T1000 (cell line): ENCODE results near the gene LARGE1.

Experiments used
- DNase-seq: peaks from one replicate; lab custom pipeline; 2025; ENCODE audit warnings: mixed read lengths; lab: John Stamatoyannopoulos, UW

The LARGE1 gene

GRCh38 chr22:33717694-33718396, 202.4 kb downstream of the LARGE1 start:
- no peak for DNase-seq

GRCh38 chr22:33715237-33715985, 204.9 kb downstream of the LARGE1 start:
- no peak for DNase-seq

- no peak for DNase-seq
Measured at GRCh38 chr22:33710326-33710725, 209.9 kb downstream of the LARGE1 start.

- DNase-seq = no peak
Measured at GRCh38 chr22:33707581-33707980, 212.7 kb downstream of the LARGE1 start.

- DNase-seq = no peak
Measured at GRCh38 chr22:33706100-33706499, 214.2 kb downstream of the LARGE1 start.

GRCh38 chr22:33699176-33699575, 221.1 kb downstream of the LARGE1 start:
- DNase-seq = no peak

- DNase-seq = no peak
Measured at GRCh38 chr22:33697640-33698039, 222.6 kb downstream of the LARGE1 start.

GRCh38 chr22:33691057-33691630, 229.1 kb downstream of the LARGE1 start:
- DNase-seq = no peak

- DNase-seq = no peak
Measured at GRCh38 chr22:33688903-33689302, 231.4 kb downstream of the LARGE1 start.

- no peak for DNase-seq
Measured at GRCh38 chr22:33687464-33687863, 232.8 kb downstream of the LARGE1 start.

- no peak for DNase-seq
Measured at GRCh38 chr22:33684087-33684486, 236.2 kb downstream of the LARGE1 start.

GRCh38 chr22:33682927-33683326, 237.3 kb downstream of the LARGE1 start:
- DNase-seq = no peak

GRCh38 chr22:33680632-33681031, 239.6 kb downstream of the LARGE1 start:
- DNase-seq = no peak

GRCh38 chr22:33678523-33678922, 241.8 kb downstream of the LARGE1 start:
- DNase-seq = no peak

- DNase-seq = no peak
Measured at GRCh38 chr22:33677536-33677935, 242.7 kb downstream of the LARGE1 start.

- no peak for DNase-seq
Measured at GRCh38 chr22:33674357-33674756, 245.9 kb downstream of the LARGE1 start.

GRCh38 chr22:33669746-33670145, 250.5 kb downstream of the LARGE1 start:
- no peak for DNase-seq

GRCh38 chr22:33666961-33667619, 253.2 kb downstream of the LARGE1 start:
- DNase-seq = no peak

- no peak for DNase-seq
Measured at GRCh38 chr22:33666279-33666960, 253.9 kb downstream of the LARGE1 start.

GRCh38 chr22:33659448-33659847, 260.8 kb downstream of the LARGE1 start:
- DNase-seq = peak; percentile 2

GRCh38 chr22:33658775-33659174, 261.5 kb downstream of the LARGE1 start:
- no peak for DNase-seq

- DNase-seq = no peak
Measured at GRCh38 chr22:33657670-33658069, 262.6 kb downstream of the LARGE1 start.
